HL-60 (cell line): ENCODE measurements around the gene ZRANB3.

Experiments used
- CTCF ChIP-seq: IDR thresholded peaks from one replicate; pipeline ENCODE4 v1.5.1; 2011; ENCODE audit warnings: low read length, control low read depth, inconsistent platforms; ENCODE audit not compliant: insufficient read depth
- GABPA ChIP-seq: IDR thresholded peaks from 2 replicates; pipeline ENCODE4 v1.6.1; 2012; ENCODE audit warnings: low read depth

- TF ChIP-seq CTCF (no peak), GABPA (no peak)
Observed at GRCh38 chr2:135256531-135257260, 274.3 kb downstream of the ZRANB3 start.
